ENCODE results near the gene KIAA1210. TPM values are rescaled to one million over a fixed set of nuclear protein-coding genes. Genes with fewer than 3 reads are reported as not detected.

The KIAA1210 gene
- total and polyA plus RNA-seq, 2 donors = 0.09 to 0.16 TPM

DNA sequence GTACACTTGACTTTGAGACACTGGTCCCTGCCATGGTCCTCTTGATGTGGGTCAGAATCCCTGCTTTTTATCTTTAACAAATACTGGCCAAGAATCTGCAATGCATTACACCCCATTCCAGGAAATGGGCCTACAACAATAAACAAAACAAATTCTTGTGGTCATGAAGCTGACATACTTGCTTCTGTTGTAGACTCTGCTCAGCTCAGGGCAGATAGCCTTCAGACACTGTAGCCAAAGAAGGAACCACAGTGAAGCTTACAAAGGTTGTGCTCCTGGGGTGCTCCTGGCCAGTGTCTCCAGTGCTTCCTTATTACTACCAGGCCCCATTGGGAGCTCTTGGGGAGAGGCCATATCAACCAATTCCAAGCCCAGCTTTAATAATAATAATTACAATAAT is 21.8 kb downstream of the KIAA1210 start:
- DNase-seq (ENCODE audit: low read depth in 6 of 9, low spot score in 9 of 9) = no peak
- no peaks in the 10 kb centered on the region for H3K36me3 ChIP-seq (ENCODE audit: control insufficient read depth in 2 of 2, insufficient read depth in 2 of 2, low read length in 1 of 2)
- H3K4me3 ChIP-seq (ENCODE audit: low read length in 2 of 2) = no peak overlapping the region
- no peak overlapping the region for H3K27ac ChIP-seq (ENCODE audit: low read depth in 1 of 2, low read length in 1 of 2)
- no peaks in the 10 kb centered on the region for H3K9me3 ChIP-seq (ENCODE audit: control insufficient read depth in 2 of 2, insufficient read depth in 1 of 2, low read length in 1 of 2)
- no peaks in the 10 kb centered on the region for H3K4me1 ChIP-seq (ENCODE audit: control insufficient read depth in 2 of 2, insufficient read depth in 2 of 2, low read length in 2 of 2)
- H3K27me3 ChIP-seq (ENCODE audit: control insufficient read depth in 2 of 2, insufficient read depth in 1 of 2, low read length in 1 of 2) = no peaks in the 10 kb centered on the region

DNA sequence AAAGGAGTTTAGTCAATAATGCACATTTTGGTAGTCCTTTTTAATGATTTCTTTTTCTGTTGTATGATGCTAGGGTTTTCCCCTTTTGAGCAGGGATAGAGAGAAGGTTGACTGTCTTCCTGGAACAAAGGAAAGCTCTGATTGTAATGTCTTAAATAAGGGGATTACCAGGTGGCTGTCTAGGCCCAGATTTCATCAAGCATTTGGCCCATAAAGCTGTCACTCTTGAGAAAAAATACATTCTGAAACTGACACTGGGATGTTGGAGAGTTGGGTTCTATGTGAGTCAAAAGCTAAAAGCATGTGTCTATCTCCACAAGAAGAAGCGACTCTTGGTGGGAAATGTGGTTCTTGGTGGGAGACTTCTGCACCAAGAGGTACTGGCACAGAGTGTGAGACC is 26.4 kb downstream of the KIAA1210 start:
- DNase-seq (ENCODE audit: low read depth in 6 of 9, low spot score in 9 of 9) = no peak
- H3K27me3 ChIP-seq (ENCODE audit: control insufficient read depth in 2 of 2, insufficient read depth in 1 of 2, low read length in 1 of 2) = no peaks in the 10 kb centered on the region
- no peak overlapping the region for H3K4me3 ChIP-seq (ENCODE audit: low read length in 2 of 2)
- H3K4me1 ChIP-seq (ENCODE audit: control insufficient read depth in 2 of 2, insufficient read depth in 2 of 2, low read length in 2 of 2) = no peaks in the 10 kb centered on the region
- no peaks in the 10 kb centered on the region for H3K36me3 ChIP-seq (ENCODE audit: control insufficient read depth in 2 of 2, insufficient read depth in 2 of 2, low read length in 1 of 2)
- no peak overlapping the region for H3K27ac ChIP-seq (ENCODE audit: low read depth in 1 of 2, low read length in 1 of 2)
- WGBS = 89% methylated on average over 1 of the region's 1 CpG
- no peaks in the 10 kb centered on the region for H3K9me3 ChIP-seq (ENCODE audit: control insufficient read depth in 2 of 2, insufficient read depth in 1 of 2, low read length in 1 of 2)

DNA sequence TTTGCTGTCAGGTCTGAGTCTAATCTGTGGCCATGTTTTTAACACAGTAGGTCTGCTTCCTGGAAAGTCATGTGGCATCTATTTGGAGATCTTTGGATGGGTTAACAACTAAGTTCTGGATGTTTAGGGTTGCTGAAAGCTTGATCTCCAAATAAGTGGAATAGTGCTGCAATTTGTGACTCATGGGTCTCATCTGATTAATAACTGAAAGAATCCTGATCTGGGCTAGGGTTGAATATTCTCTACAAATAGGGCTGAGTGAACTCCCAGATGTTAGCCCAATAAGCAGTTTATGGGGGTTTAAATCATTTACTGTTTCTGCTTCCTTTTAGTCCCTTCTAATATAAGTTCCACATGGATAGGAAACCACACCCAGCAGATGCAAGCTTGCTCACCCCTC is 31.7 kb downstream of the KIAA1210 start:
- Histone ChIP-seq H3K9me3 (ENCODE audit: control insufficient read depth in 2 of 2, insufficient read depth in 1 of 2, low read length in 1 of 2) (no peaks in the 10 kb centered on the region), H3K36me3 (ENCODE audit: control insufficient read depth in 2 of 2, insufficient read depth in 2 of 2, low read length in 1 of 2) (no peaks in the 10 kb centered on the region), H3K4me1 (ENCODE audit: control insufficient read depth in 2 of 2, insufficient read depth in 2 of 2, low read length in 2 of 2) (no peaks in the 10 kb centered on the region), H3K4me3 (ENCODE audit: low read length in 2 of 2) (no peak overlapping the region), H3K27me3 (ENCODE audit: control insufficient read depth in 2 of 2, insufficient read depth in 1 of 2, low read length in 1 of 2) (no peaks in the 10 kb centered on the region), H3K27ac (ENCODE audit: low read depth in 1 of 2, low read length in 1 of 2) (no peak overlapping the region)
- DNase-seq (ENCODE audit: low read depth in 6 of 9, low spot score in 9 of 9) = no peak

DNA sequence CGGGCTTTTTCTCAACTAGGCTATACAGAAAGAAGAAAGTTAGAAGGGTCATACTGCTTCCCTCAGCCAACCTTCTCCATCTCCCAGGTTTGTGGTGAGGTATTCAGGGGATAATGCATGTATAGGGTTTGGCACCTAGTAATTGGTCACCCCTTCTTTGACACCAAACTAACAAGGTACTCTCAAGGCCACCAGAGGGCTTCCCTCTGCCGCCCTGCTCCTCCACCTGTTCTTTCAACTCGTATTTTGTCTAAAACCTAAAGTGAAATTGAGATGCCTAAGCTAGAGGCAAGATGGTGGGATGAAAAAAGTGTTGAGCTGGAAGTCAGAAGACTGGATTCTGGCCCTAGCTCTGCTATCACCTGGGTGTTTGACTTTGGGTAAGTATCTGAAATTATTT is 32.8 kb downstream of the KIAA1210 start:
- Histone ChIP-seq H3K4me3 (ENCODE audit: low read length in 2 of 2) (no peak overlapping the region), H3K27ac (ENCODE audit: low read depth in 1 of 2, low read length in 1 of 2) (no peak overlapping the region), H3K36me3 (ENCODE audit: control insufficient read depth in 2 of 2, insufficient read depth in 2 of 2, low read length in 1 of 2) (no peaks in the 10 kb centered on the region), H3K9me3 (ENCODE audit: control insufficient read depth in 2 of 2, insufficient read depth in 1 of 2, low read length in 1 of 2) (no peaks in the 10 kb centered on the region), H3K27me3 (ENCODE audit: control insufficient read depth in 2 of 2, insufficient read depth in 1 of 2, low read length in 1 of 2) (no peaks in the 10 kb centered on the region), H3K4me1 (ENCODE audit: control insufficient read depth in 2 of 2, insufficient read depth in 2 of 2, low read length in 2 of 2) (no peaks in the 10 kb centered on the region)
- WGBS = 92% methylated on average over 3 of the region's 3 CpGs
- no peak for DNase-seq (ENCODE audit: low read depth in 6 of 9, low spot score in 9 of 9)

DNA sequence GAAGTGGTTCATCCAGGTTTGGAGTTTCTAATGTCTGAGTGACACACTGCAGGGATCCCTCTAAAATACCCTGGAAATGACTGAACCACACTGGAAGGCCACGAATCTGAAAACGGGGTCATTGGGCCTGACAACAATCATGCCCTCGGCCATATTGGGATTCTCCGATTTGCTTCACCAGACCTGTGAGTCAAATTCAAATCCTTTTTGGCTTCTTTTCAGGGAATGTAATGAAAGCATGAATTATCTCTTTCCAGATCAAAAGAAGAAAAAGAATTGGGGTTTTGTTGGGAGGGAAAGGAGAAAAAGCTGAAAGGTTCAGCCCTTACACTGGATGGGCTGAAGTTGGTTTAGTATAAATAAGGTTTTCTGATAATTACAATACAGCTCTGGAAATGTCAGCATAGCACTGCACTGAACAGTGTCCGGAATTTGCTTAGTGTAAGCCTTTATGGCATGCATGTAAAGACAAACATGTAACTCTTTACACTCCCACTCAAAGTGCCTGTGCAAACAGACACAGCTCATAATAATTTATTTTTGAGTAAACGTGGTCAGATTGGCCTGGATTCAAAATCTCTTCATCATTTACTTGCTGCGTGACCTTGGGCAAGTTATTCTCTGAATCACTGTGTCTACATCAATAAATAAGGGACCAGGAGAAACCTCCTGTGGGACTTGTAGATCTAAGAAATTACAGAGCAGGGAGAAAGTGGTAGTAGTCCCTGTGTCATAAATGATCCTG is 33.4 kb downstream of the KIAA1210 start:
- H3K4me3 ChIP-seq (ENCODE audit: low read length in 2 of 2) = no peak overlapping the region
- no peaks in the 10 kb centered on the region for H3K4me1 ChIP-seq (ENCODE audit: control insufficient read depth in 2 of 2, insufficient read depth in 2 of 2, low read length in 2 of 2)
- H3K27ac ChIP-seq (ENCODE audit: low read depth in 1 of 2, low read length in 1 of 2) = no peak overlapping the region
- H3K9me3 ChIP-seq (ENCODE audit: control insufficient read depth in 2 of 2, insufficient read depth in 1 of 2, low read length in 1 of 2) = no peaks in the 10 kb centered on the region
- DNase-seq (ENCODE audit: low read depth in 6 of 9, low spot score in 9 of 9) = no peak
- no peaks in the 10 kb centered on the region for H3K27me3 ChIP-seq (ENCODE audit: control insufficient read depth in 2 of 2, insufficient read depth in 1 of 2, low read length in 1 of 2)
- H3K36me3 ChIP-seq (ENCODE audit: control insufficient read depth in 2 of 2, insufficient read depth in 2 of 2, low read length in 1 of 2) = no peaks in the 10 kb centered on the region
- 95% methylated on average over 7 of the region's 7 CpGs for WGBS

DNA sequence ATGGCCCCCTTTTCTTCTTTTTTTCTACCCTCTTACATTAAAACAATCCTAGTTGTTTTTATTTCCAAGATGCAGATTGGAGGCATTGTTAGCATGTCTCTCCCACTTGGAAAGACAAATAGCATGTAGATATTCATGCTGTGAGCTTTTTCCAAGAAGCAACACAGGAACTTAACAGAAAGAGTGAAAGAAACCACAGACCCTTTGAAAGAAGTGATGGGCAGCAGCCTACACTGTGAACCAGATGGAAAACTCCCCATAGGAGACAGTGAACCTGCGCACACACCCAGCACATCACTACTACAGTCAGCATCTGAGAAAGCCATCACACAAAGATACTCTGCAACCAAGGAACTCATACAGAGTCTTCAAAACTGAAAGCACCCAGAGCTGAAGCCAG is 37.0 kb downstream of the KIAA1210 start:
- no peaks in the 10 kb centered on the region for H3K9me3 ChIP-seq (ENCODE audit: control insufficient read depth in 2 of 2, insufficient read depth in 1 of 2, low read length in 1 of 2)
- H3K27ac ChIP-seq (ENCODE audit: low read depth in 1 of 2, low read length in 1 of 2) = no peak overlapping the region
- H3K36me3 ChIP-seq (ENCODE audit: control insufficient read depth in 2 of 2, insufficient read depth in 2 of 2, low read length in 1 of 2) = no peaks in the 10 kb centered on the region
- H3K27me3 ChIP-seq (ENCODE audit: control insufficient read depth in 2 of 2, insufficient read depth in 1 of 2, low read length in 1 of 2) = no peaks in the 10 kb centered on the region
- 100% methylated on average over 1 of the region's 1 CpG for WGBS
- no peak for DNase-seq (ENCODE audit: low read depth in 6 of 9, low spot score in 9 of 9)
- no peaks in the 10 kb centered on the region for H3K4me1 ChIP-seq (ENCODE audit: control insufficient read depth in 2 of 2, insufficient read depth in 2 of 2, low read length in 2 of 2)
- no peak overlapping the region for H3K4me3 ChIP-seq (ENCODE audit: low read length in 2 of 2)

DNA sequence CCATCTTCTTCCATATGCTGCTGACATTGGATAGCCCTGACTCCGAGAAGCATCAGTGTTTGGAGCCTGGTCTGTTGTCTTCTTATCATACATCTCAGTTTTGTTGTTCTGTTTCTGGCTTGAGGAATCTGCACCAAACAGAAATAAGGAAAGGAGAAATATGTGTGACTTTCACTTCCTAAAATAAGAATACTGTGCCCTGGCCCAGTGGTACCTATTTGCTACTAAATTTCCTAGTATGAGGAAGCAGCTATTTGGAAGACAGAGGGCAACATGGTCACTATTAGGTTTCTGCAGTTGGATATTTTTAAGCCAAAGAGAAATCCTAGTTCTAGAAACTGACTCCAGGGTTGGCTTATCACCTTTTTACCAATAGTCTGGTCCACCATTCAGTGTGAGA is 38.0 kb downstream of the KIAA1210 start:
- H3K27me3 ChIP-seq (ENCODE audit: control insufficient read depth in 2 of 2, insufficient read depth in 1 of 2, low read length in 1 of 2) = no peaks in the 10 kb centered on the region
- no peak overlapping the region for H3K27ac ChIP-seq (ENCODE audit: low read depth in 1 of 2, low read length in 1 of 2)
- H3K4me1 ChIP-seq (ENCODE audit: control insufficient read depth in 2 of 2, insufficient read depth in 2 of 2, low read length in 2 of 2) = no peaks in the 10 kb centered on the region
- no peak overlapping the region for H3K4me3 ChIP-seq (ENCODE audit: low read length in 2 of 2)
- H3K36me3 ChIP-seq (ENCODE audit: control insufficient read depth in 2 of 2, insufficient read depth in 2 of 2, low read length in 1 of 2) = no peaks in the 10 kb centered on the region
- WGBS = 90% methylated on average over 1 of the region's 1 CpG
- DNase-seq (ENCODE audit: low read depth in 6 of 9, low spot score in 9 of 9) = no peak
- H3K9me3 ChIP-seq (ENCODE audit: control insufficient read depth in 2 of 2, insufficient read depth in 1 of 2, low read length in 1 of 2) = no peaks in the 10 kb centered on the region

DNA sequence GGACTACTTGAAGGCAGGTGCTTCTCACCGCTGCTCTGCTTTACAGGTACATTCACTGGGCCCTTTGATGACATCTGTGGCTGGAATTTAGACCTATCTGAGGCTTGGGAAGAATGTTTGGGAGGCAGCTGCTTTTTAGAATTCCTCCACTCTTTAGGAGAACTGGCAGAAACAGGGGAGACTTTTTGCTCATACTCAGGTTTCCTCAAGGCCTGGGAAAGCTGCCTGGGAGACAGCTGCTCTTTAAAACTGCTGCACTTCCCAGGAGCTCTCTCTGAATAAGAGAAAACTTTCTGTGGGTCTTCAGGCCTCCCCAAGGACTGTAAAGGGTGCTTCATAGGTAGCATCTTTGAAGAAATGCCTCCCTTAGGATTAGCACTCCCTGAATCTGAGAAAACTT is 40.5 kb downstream of the KIAA1210 start:
- H3K4me3 ChIP-seq (ENCODE audit: low read length in 2 of 2) = no peak overlapping the region
- H3K9me3 ChIP-seq (ENCODE audit: control insufficient read depth in 2 of 2, insufficient read depth in 1 of 2, low read length in 1 of 2) = no peaks in the 10 kb centered on the region

DNA sequence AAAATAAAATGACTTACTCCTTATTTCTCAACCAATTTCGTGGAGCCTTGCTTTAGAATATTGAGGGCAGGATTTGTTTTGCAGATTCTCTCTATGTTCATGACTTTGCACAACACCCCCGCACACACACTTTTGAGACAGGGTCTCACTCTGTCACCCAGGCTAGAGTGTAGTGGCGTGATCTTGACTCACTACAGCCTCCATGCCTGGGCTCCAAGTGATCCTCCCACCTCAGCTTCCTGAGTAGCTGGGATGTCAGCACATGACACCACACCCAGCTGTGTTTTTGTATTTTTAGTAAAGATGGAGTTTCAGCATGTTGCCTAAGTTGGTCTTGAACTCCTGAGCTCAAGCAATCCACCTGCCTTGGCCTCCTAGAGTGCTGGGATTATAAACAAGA is 42.8 kb downstream of the KIAA1210 start:
- H3K27ac ChIP-seq (ENCODE audit: low read depth in 1 of 2, low read length in 1 of 2) = no peak overlapping the region
- no peaks in the 10 kb centered on the region for H3K4me1 ChIP-seq (ENCODE audit: control insufficient read depth in 2 of 2, insufficient read depth in 2 of 2, low read length in 2 of 2)
- no peak for DNase-seq (ENCODE audit: low read depth in 6 of 9, low spot score in 9 of 9)
- no peaks in the 10 kb centered on the region for H3K9me3 ChIP-seq (ENCODE audit: control insufficient read depth in 2 of 2, insufficient read depth in 1 of 2, low read length in 1 of 2)
- H3K4me3 ChIP-seq (ENCODE audit: low read length in 2 of 2) = no peak overlapping the region
- 90% methylated on average over 3 of the region's 3 CpGs for WGBS
- H3K27me3 ChIP-seq (ENCODE audit: control insufficient read depth in 2 of 2, insufficient read depth in 1 of 2, low read length in 1 of 2) = no peaks in the 10 kb centered on the region
- H3K36me3 ChIP-seq (ENCODE audit: control insufficient read depth in 2 of 2, insufficient read depth in 2 of 2, low read length in 1 of 2) = no peaks in the 10 kb centered on the region

More for the DNA sequence above, 40.5 kb downstream of the KIAA1210 start:
- Histone ChIP-seq H3K36me3 (ENCODE audit: control insufficient read depth in 2 of 2, insufficient read depth in 2 of 2, low read length in 1 of 2) (no peaks in the 10 kb centered on the region), H3K27me3 (ENCODE audit: control insufficient read depth in 2 of 2, insufficient read depth in 1 of 2, low read length in 1 of 2) (no peaks in the 10 kb centered on the region), H3K4me1 (ENCODE audit: control insufficient read depth in 2 of 2, insufficient read depth in 2 of 2, low read length in 2 of 2) (no peaks in the 10 kb centered on the region), H3K27ac (ENCODE audit: low read depth in 1 of 2, low read length in 1 of 2) (no peak overlapping the region)
- no peak for DNase-seq (ENCODE audit: low read depth in 6 of 9, low spot score in 9 of 9)
- 92% methylated on average over 1 of the region's 1 CpG for WGBS

Measured in thymus (tissue), 11 donors.